ENCODE results near the gene CCDC88B. TPM values are rescaled to one million over a fixed set of nuclear protein-coding genes. Genes with fewer than 3 reads are reported as not detected.

The CCDC88B gene
- total RNA-seq = 1 to 10 TPM; 7.6 to 9.4 (median 8.5) TPM

DNA sequence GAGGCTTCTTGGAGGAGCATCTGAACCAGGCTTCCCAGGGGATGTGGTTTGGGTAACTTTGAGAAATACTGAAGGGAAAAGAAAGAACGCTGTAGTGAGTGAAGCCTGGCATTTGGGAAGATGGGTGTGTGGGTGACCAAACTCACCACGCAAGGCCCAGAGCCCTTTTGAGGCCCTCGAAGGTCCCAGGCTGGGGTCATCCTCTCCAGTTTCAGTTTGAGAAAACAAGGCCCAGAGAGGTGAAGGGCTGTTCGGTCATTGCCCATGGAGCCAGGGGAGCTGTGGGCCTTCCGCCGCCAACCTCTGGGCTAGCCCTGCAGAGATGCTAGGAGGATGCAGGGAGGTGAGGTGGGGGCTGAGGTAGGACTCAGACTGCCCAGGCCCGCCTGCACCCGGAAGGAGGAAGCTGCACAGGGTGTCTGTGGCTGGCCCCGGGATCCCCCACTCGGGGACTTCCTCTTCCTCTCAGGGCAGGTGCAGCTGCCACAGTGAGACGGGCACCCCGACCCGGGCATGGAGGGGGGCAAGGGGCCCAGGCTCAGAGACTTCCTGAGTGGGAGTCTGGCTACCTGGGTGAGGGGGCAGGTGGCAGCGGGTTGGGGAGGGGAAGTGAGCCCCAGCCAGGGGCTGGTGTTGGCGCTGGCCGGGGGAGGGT lies at the start of gene CCDC88B:
Gene CCDC88B (plus strand): TSS at position 451 of the 655 bp plus-strand sequence. CDS start 63 bp downstream, at position 514.
- H3K27ac ChIP-seq = peak within 1 kb of the TSS in 1 of 4 donors; percentile 14
- H3K4me3 ChIP-seq = peak within 1 kb of the TSS in 1 of 2 donors; percentile 39
- H3K4me1 ChIP-seq = peaks cover 0 to 26% (median 10%) of the 10 kb centered on the region in 3 donors
- H3K9me3 ChIP-seq = no peaks in the 10 kb centered on the region
- ATAC-seq = no peak
- H3K36me3 ChIP-seq = no peaks in the 10 kb centered on the region
- TF ChIP-seq POLR2AphosphoS5 (IDR thresholded peaks at IDR 0.05) = no peak
- TF ChIP-seq, protein P1, sequence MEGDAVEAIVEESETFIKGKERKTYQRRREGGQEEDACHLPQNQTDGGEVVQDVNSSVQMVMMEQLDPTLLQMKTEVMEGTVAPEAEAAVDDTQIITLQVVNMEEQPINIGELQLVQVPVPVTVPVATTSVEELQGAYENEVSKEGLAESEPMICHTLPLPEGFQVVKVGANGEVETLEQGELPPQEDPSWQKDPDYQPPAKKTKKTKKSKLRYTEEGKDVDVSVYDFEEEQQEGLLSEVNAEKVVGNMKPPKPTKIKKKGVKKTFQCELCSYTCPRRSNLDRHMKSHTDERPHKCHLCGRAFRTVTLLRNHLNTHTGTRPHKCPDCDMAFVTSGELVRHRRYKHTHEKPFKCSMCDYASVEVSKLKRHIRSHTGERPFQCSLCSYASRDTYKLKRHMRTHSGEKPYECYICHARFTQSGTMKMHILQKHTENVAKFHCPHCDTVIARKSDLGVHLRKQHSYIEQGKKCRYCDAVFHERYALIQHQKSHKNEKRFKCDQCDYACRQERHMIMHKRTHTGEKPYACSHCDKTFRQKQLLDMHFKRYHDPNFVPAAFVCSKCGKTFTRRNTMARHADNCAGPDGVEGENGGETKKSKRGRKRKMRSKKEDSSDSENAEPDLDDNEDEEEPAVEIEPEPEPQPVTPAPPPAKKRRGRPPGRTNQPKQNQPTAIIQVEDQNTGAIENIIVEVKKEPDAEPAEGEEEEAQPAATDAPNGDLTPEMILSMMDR (IDR thresholded peaks at IDR 0.05) = no peak
- no peaks in the 10 kb centered on the region for H3K27me3 ChIP-seq
- WGBS, 2 donors (ENCODE audit: low coverage in 1 of 2) = 60 to 87% methylated on average over 3 to 6 of the region's 16 CpGs

GRCh38 chr11:64290352-64291261 lies 49.4 kb upstream of the CCDC88B start:
- TF ChIP-seq, protein P1 (IDR thresholded peaks at IDR 0.05) = no peak
- no peak for TF ChIP-seq EP300 (IDR thresholded peaks at IDR 0.05)
- no peak for TF ChIP-seq POLR2AphosphoS5 (IDR thresholded peaks at IDR 0.05)
- no peak for TF ChIP-seq POLR2A (IDR thresholded peaks at IDR 0.05)
- peak overlapping the region in 1 of 2 donors; percentile 49 for H3K4me3 ChIP-seq
- H3K4me1 ChIP-seq = peaks cover 0 to 42% (median 26%) of the 10 kb centered on the region in 3 donors
- WGBS, 2 donors (ENCODE audit: low coverage in 1 of 2) = 61 to 75% methylated on average over 5 to 6 of the region's 10 CpGs
- no peaks in the 10 kb centered on the region for H3K9me3 ChIP-seq
- H3K27me3 ChIP-seq = peaks cover 61% of the 10 kb centered on the region
- ATAC-seq = no peak
- H3K36me3 ChIP-seq = peaks cover 0 to 25% of the 10 kb centered on the region in 2 donors
- H3K27ac ChIP-seq = no peak overlapping the region

GRCh38 chr11:64291262-64291751 lies 48.7 kb upstream of the CCDC88B start, which contains the start of gene KCNK4:
TSS of gene KCNK4 (plus strand) at chr11:64291302. CDS start at chr11:64293019, 1,717 bp downstream.
- peaks cover 0 to 36% (median 21%) of the 10 kb centered on the region in 3 donors for H3K4me1 ChIP-seq
- TF ChIP-seq EP300 (IDR thresholded peaks at IDR 0.05) (no peak), POLR2AphosphoS5 (IDR thresholded peaks at IDR 0.05) (no peak), POLR2A (IDR thresholded peaks at IDR 0.05) (no peak)
- TF ChIP-seq, protein P1 (IDR thresholded peaks at IDR 0.05) = no peak
- H3K27me3 ChIP-seq = peaks cover 68% of the 10 kb centered on the region
- H3K4me3 ChIP-seq = peak within 1 kb of the TSS in 1 of 2 donors; percentile 49
- no peak within 1 kb of the TSS for H3K27ac ChIP-seq
- H3K36me3 ChIP-seq = peaks cover 0 to 25% of the 10 kb centered on the region in 2 donors
- ATAC-seq = no peak
- WGBS, 2 donors (ENCODE audit: low coverage in 1 of 2) = 17% methylated on average over 7 of the region's 45 CpGs; no CpG with 5 or more reads in 1 of the 2 donors
- no peaks in the 10 kb centered on the region for H3K9me3 ChIP-seq

- peak; percentile 17 for ATAC-seq
These were observed 48.1 kb upstream of the CCDC88B start for GRCh38 chr11:64291752-64292459.

More at GRCh38 chr11:64291752-64292459, 48.1 kb upstream of the CCDC88B start:
- Histone ChIP-seq H3K36me3 (peaks cover 0 to 25% of the 10 kb centered on the region in 2 donors), H3K4me1 (peaks cover 0 to 30% (median 17%) of the 10 kb centered on the region in 3 donors), H3K27me3 (peaks cover 74% of the 10 kb centered on the region), H3K27ac (no peak overlapping the region), H3K9me3 (no peaks in the 10 kb centered on the region), H3K4me3 (peak overlapping the region in 1 of 2 donors; percentile 49)
- TF ChIP-seq EP300 (IDR thresholded peaks at IDR 0.05) (no peak), POLR2AphosphoS5 (IDR thresholded peaks at IDR 0.05) (no peak)
- WGBS, 2 donors (ENCODE audit: low coverage in 1 of 2) = no CpG with 5 or more reads among the region's 96 CpGs

Measured in gastroesophageal sphincter (tissue), 4 donors.